ENCODE results near the gene HIPK4. TPM values are rescaled to one million over a fixed set of nuclear protein-coding genes. Genes with fewer than 3 reads are reported as not detected.
A peak's percentile ranks its signal among the peaks of the same experiment; 100 is the strongest.

The HIPK4 gene
- total and polyA plus RNA-seq, 2 donors from 2014 or later = 0.09 TPM; not detected in 1

DNA sequence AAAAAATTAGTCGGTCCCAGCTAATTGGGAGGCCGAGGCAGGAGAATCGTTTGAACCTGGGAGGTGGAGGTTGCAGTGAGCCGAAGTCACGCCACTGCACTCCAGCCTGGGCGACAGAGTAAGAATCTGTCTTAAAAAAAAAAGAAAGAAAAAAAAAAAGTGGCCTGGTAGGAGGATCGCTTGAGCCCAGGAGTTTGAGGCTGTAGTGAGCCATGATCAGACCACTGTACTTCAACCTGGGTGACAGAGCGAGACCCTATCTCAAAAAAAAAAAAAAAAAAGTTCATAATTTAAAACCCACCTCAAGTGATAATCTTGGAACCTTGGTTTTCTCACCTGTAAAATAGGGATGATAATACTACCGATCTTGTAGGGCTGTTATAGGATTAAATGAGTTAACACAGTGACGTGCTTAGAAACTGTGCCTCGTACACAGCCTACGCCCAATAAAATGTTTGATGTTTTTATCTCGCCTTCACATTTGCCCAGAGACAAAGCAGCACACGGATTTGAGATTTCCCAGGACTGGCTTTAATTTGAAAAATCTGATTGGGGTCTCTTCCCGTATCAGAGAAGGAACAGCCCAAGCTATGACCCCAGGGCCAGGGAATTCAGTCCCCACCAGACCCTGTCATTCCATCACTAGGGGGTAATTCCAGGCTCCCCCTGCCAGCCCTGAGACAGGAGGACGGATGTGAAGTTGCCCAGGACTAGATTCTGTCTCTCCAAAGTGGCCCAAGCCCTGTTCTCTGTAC, 32.2 kb upstream of the HIPK4 start:
- peaks cover 0 to 8% (median 7%) of the 10 kb centered on the region in 3 donors for H3K4me1 ChIP-seq (ENCODE audit: control insufficient read depth in 2 of 3, insufficient read depth in 2 of 3, low read depth in 1 of 3, low read length in 3 of 3)
- no peak for DNase-seq
- peak overlapping the region; percentile 93 to 100 for H3K27ac ChIP-seq (ENCODE audit: low read depth in 2 of 2, low read length in 2 of 2)
- H3K4me3 ChIP-seq (ENCODE audit: low read length in 3 of 3) = no peak overlapping the region
- H3K9ac ChIP-seq (ENCODE audit: low read length in 3 of 3) = peak overlapping the region in 1 of 3 donors; percentile 90
- intact Hi-C loops (cut with DNase I) = no loop called here
- TF ChIP-seq, protein P1, sequence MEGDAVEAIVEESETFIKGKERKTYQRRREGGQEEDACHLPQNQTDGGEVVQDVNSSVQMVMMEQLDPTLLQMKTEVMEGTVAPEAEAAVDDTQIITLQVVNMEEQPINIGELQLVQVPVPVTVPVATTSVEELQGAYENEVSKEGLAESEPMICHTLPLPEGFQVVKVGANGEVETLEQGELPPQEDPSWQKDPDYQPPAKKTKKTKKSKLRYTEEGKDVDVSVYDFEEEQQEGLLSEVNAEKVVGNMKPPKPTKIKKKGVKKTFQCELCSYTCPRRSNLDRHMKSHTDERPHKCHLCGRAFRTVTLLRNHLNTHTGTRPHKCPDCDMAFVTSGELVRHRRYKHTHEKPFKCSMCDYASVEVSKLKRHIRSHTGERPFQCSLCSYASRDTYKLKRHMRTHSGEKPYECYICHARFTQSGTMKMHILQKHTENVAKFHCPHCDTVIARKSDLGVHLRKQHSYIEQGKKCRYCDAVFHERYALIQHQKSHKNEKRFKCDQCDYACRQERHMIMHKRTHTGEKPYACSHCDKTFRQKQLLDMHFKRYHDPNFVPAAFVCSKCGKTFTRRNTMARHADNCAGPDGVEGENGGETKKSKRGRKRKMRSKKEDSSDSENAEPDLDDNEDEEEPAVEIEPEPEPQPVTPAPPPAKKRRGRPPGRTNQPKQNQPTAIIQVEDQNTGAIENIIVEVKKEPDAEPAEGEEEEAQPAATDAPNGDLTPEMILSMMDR (IDR thresholded peaks at IDR 0.05; ENCODE audit: borderline replicate concordance, extremely low read depth, insufficient read depth) = no peak
- no peaks in the 10 kb centered on the region for H3K9me3 ChIP-seq (ENCODE audit: control insufficient read depth in 2 of 3, insufficient read depth in 1 of 3, low read length in 3 of 3)
- no peaks in the 10 kb centered on the region for H3K27me3 ChIP-seq (ENCODE audit: control insufficient read depth, insufficient read depth, low read length)
- H3K36me3 ChIP-seq (ENCODE audit: control insufficient read depth in 2 of 3, insufficient read depth in 3 of 3, low read length in 3 of 3) = peaks cover 0 to 18% (median 4%) of the 10 kb centered on the region in 3 donors
- no peak for FAIRE-seq

DNA sequence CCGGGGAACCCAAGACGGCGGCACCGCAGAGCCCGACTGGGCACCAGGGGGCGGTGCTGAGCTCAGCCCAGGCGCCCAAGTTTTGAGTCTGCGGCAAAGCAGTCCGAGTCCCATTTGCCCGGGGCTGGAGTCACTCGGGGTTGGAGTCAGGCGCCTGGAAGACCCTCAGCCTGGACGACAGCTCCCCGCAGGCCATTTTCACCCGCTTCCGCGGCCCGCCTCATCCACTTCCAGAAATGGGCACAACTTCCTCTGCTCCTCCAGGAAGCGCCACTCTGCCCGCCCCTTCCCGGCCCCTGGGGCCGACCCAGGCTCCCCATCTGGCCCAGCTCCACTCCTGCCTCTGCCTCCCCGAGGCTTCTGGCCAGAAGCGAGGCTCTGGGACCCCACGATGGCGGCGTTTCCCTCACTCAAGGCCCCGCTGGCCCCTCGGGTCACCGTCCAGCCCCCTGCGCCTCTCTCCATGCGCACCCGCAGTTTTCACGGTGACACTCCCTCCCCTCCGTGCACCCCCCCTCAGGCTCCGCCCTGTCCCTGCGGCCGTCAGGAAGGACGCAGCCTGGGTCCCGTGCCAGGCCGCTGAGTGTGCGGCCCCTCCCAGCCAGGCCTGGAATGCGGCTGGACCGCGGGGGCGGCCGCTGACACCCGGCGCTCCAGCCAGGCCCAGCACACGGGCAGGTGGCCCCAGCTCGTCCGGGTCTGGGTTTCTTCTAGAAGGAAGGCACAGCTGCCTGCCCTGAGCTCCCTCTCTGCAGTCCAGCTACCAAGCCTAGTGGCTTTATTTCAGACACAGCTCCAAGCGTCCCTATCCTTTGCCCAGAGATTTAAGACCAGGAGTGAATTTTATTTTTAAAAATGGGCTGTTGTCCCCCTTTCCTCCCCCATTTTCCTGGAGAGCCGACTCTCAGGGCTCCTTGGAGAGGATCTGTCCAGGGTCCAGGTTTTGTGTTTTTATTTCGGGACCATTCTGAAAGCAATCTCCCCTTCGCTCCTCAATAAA, 31.1 kb upstream of the HIPK4 start:
- TF ChIP-seq, protein P1 (IDR thresholded peaks at IDR 0.05; ENCODE audit: borderline replicate concordance, extremely low read depth, insufficient read depth) = peak; percentile 85
- DNase-seq = peak; percentile 92 to 98 (median 94)
- H3K9me3 ChIP-seq (ENCODE audit: control insufficient read depth in 2 of 3, insufficient read depth in 1 of 3, low read length in 3 of 3) = no peaks in the 10 kb centered on the region
- no peak for FAIRE-seq
- peak overlapping the region; percentile 93 to 100 for H3K27ac ChIP-seq (ENCODE audit: low read depth in 2 of 2, low read length in 2 of 2)
- H3K27me3 ChIP-seq (ENCODE audit: control insufficient read depth, insufficient read depth, low read length) = no peaks in the 10 kb centered on the region
- peak overlapping the region; percentile 51 to 72 (median 54) for H3K4me3 ChIP-seq (ENCODE audit: low read length in 3 of 3)
- intact Hi-C loops (cut with DNase I) = no loop called here
- peak overlapping the region; percentile 18 to 90 (median 87) for H3K9ac ChIP-seq (ENCODE audit: low read length in 3 of 3)
- H3K4me1 ChIP-seq (ENCODE audit: control insufficient read depth in 2 of 3, insufficient read depth in 2 of 3, low read depth in 1 of 3, low read length in 3 of 3) = peaks cover 3 to 8% (median 6%) of the 10 kb centered on the region in 3 donors
- H3K36me3 ChIP-seq (ENCODE audit: control insufficient read depth in 2 of 3, insufficient read depth in 3 of 3, low read length in 3 of 3) = peaks cover 0 to 15% (median 4%) of the 10 kb centered on the region in 3 donors

DNA sequence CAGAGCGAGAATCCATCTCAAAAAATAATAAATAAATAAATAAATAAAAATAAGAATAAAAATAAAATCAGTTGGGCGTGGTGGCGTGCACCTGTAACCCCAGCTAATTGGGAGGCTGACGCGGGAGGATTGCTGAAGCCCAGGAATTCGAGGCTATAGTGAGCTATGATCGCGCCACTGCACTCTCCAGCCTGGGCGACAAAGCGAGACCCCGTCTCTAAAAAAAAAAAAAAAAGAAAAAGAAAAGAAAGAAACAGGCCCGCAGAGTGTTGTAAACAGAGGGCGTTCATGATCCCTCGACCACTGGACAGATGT, 30.4 kb upstream of the HIPK4 start:
- H3K9ac ChIP-seq (ENCODE audit: low read length in 3 of 3) = peak overlapping the region in 1 of 3 donors; percentile 90
- no peaks in the 10 kb centered on the region for H3K9me3 ChIP-seq (ENCODE audit: control insufficient read depth in 2 of 3, insufficient read depth in 1 of 3, low read length in 3 of 3)
- H3K4me3 ChIP-seq (ENCODE audit: low read length in 3 of 3) = peak overlapping the region; percentile 43 to 72 (median 54)
- peak overlapping the region; percentile 93 to 100 for H3K27ac ChIP-seq (ENCODE audit: low read depth in 2 of 2, low read length in 2 of 2)
- DNase-seq (peak in 1 of 5 donors; percentile 61), FAIRE-seq (no peak)
- H3K27me3 ChIP-seq (ENCODE audit: control insufficient read depth, insufficient read depth, low read length) = no peaks in the 10 kb centered on the region
- TF ChIP-seq, protein P1 (IDR thresholded peaks at IDR 0.05; ENCODE audit: borderline replicate concordance, extremely low read depth, insufficient read depth) = no peak
- peaks cover 0 to 14% (median 4%) of the 10 kb centered on the region in 3 donors for H3K36me3 ChIP-seq (ENCODE audit: control insufficient read depth in 2 of 3, insufficient read depth in 3 of 3, low read length in 3 of 3)
- intact Hi-C loops (cut with DNase I) = no loop called here
- peaks cover 3 to 8% (median 6%) of the 10 kb centered on the region in 3 donors for H3K4me1 ChIP-seq (ENCODE audit: control insufficient read depth in 2 of 3, insufficient read depth in 2 of 3, low read depth in 1 of 3, low read length in 3 of 3)

Measured in kidney (tissue), 14 donors.